H9 (cell line): ENCODE measurements around the gene ZKSCAN7. TPM values are rescaled to one million over a fixed set of nuclear protein-coding genes. Genes with fewer than 3 reads are reported as not detected.

ENCODE experiments used
- DNase-seq: peaks from one replicate; pipeline ENCODE4 v3.0.0-alpha.2; 2017
- H2AFZ ChIP-seq: one replicate; pipeline ENCODE4 v1.6.1; 2013; ENCODE audit warnings: mild to moderate bottlenecking, low read length, control low read depth, moderate library complexity
- H2AK5ac ChIP-seq: 2 replicates; pipeline ENCODE4 v1.6.1; 2013; ENCODE audit warnings: low read length, control low read depth, mixed read lengths; ENCODE audit not compliant: insufficient read length
- H2BK120ac ChIP-seq: one replicate; pipeline ENCODE4 v1.6.1; 2013; ENCODE audit warnings: low read depth, mild to moderate bottlenecking, low read length, control low read depth, inconsistent platforms; ENCODE audit not compliant: poor library complexity, severe bottlenecking
- H2BK12ac ChIP-seq: 2 replicates; pipeline ENCODE4 v1.6.1; 2013; ENCODE audit warnings: low read length, control low read depth, mixed read lengths, low read depth; ENCODE audit not compliant: insufficient read length
- H2BK15ac ChIP-seq: 2 replicates; pipeline ENCODE4 v1.6.1; 2013; ENCODE audit warnings: low read depth, low read length, control low read depth
- H2BK20ac ChIP-seq: one replicate; pipeline ENCODE4 v1.6.1; 2013; ENCODE audit warnings: low read depth, mild to moderate bottlenecking, low read length, control low read depth, inconsistent platforms; ENCODE audit not compliant: poor library complexity, severe bottlenecking
- H2BK5ac ChIP-seq: 2 replicates; pipeline ENCODE4 v1.6.1; 2013; ENCODE audit warnings: low read length, control low read depth, mixed read lengths; ENCODE audit not compliant: insufficient read length
- H3K14ac ChIP-seq: 2 replicates; pipeline ENCODE4 v1.6.1; 2013; ENCODE audit warnings: low read length, control low read depth; ENCODE audit not compliant: insufficient read depth
- H3K18ac ChIP-seq: 2 replicates; pipeline ENCODE4 v1.6.1; 2013; ENCODE audit warnings: low read depth, mild to moderate bottlenecking, mixed read lengths, low read length, control low read depth; ENCODE audit not compliant: insufficient read length
- H3K23ac ChIP-seq: 2 replicates; pipeline ENCODE4 v1.6.1; 2013; ENCODE audit warnings: low read length, control low read depth, mixed read lengths, low read depth; ENCODE audit not compliant: insufficient read length
- H3K23me2 ChIP-seq: 2 replicates; pipeline ENCODE4 v1.6.1; 2013; ENCODE audit warnings: low read depth, mild to moderate bottlenecking, mixed read lengths, low read length, control low read depth; ENCODE audit not compliant: insufficient read length, poor library complexity, severe bottlenecking
- H3K27ac ChIP-seq: 2 replicates; pipeline ENCODE4 v1.5.1; 2013; ENCODE audit warnings: low read length, control low read depth, mixed read lengths, low read depth; ENCODE audit not compliant: insufficient read length
- H3K27me3 ChIP-seq: 2 replicates; pipeline ENCODE4 v1.6.1; 2013; ENCODE audit warnings: low read length, control low read depth, inconsistent platforms; ENCODE audit not compliant: insufficient read depth
- H3K4ac ChIP-seq: 2 replicates; pipeline ENCODE4 v1.6.1; 2013; ENCODE audit warnings: low read depth, mild to moderate bottlenecking, control low read depth, inconsistent platforms, low read length, moderate library complexity
- H3K4me1 ChIP-seq: 2 replicates; pipeline ENCODE4 v1.6.1; 2013; ENCODE audit warnings: low read length, control low read depth, inconsistent platforms; ENCODE audit not compliant: insufficient read depth
- H3K4me2 ChIP-seq: 2 replicates; pipeline ENCODE4 v1.6.1; 2013; ENCODE audit warnings: low read length, control low read depth, mixed read lengths; ENCODE audit not compliant: insufficient read length, insufficient read depth
- H3K56ac ChIP-seq: 2 replicates; pipeline ENCODE4 v1.6.1; 2013; ENCODE audit warnings: low read depth, mild to moderate bottlenecking, mixed read lengths, low read length, control low read depth; ENCODE audit not compliant: insufficient read length
- H3K79me1 ChIP-seq: 2 replicates; pipeline ENCODE4 v1.6.1; 2013; ENCODE audit warnings: low read depth, mild to moderate bottlenecking, moderate library complexity, low read length, control low read depth, inconsistent platforms; ENCODE audit not compliant: insufficient read depth, poor library complexity, severe bottlenecking
- H3K79me2 ChIP-seq: 2 replicates; pipeline ENCODE4 v1.6.1; 2013; ENCODE audit warnings: low read length, control low read depth, inconsistent platforms; ENCODE audit not compliant: insufficient read depth
- H3K9ac ChIP-seq: 2 replicates; pipeline ENCODE4 v1.6.1; 2013; ENCODE audit warnings: low read length, control low read depth, mixed read lengths; ENCODE audit not compliant: insufficient read length; ENCODE audit errors: extremely low read depth
- H3K9me3 ChIP-seq: one replicate; pipeline ENCODE4 v1.6.1; 2013; ENCODE audit warnings: low read depth, low read length, inconsistent platforms; ENCODE audit not compliant: control insufficient read depth
- H3T11ph ChIP-seq: one replicate; pipeline ENCODE4 v1.6.1; 2013; ENCODE audit warnings: mild to moderate bottlenecking, low read length, control low read depth, inconsistent platforms
- H4K20me1 ChIP-seq: one replicate; pipeline ENCODE4 v1.6.1; 2013; ENCODE audit not compliant: control insufficient read depth, insufficient read length, insufficient read depth
- H4K5ac ChIP-seq: 2 replicates; pipeline ENCODE4 v1.6.1; 2013; ENCODE audit warnings: low read depth, mild to moderate bottlenecking, mixed read lengths, low read length, control low read depth; ENCODE audit not compliant: insufficient read length
- H4K8ac ChIP-seq: replicated peaks from 2 replicates; pipeline ENCODE4 v1.6.1; 2013; ENCODE audit warnings: low read length, control low read depth, mixed read lengths, low read depth; ENCODE audit not compliant: insufficient read length
- H4K91ac ChIP-seq: 2 replicates; pipeline ENCODE4 v1.6.1; 2013; ENCODE audit warnings: low read depth, mild to moderate bottlenecking, moderate library complexity, mixed read lengths, low read length, control low read depth; ENCODE audit not compliant: insufficient read length
- H3K27ac Mint-ChIP-seq, 3 experiments: 2 replicates in 2 of 3; 3 replicates in 1 of 3; pipeline ENCODE4 v1.8.0; 2020 to 2021; ENCODE audit warnings: mixed read lengths in 3 of 3, mild to moderate bottlenecking in 1 of 3, moderate library complexity in 1 of 3
- H3K27me3 Mint-ChIP-seq: 2 replicates; pipeline ENCODE4 v1.8.0; 2021; ENCODE audit warnings: low read depth, mild to moderate bottlenecking, moderate library complexity, mixed read lengths
- H3K36me3 Mint-ChIP-seq, 3 experiments: 2 replicates in 2 of 3; 3 replicates in 1 of 3; pipeline ENCODE4 v1.8.0; 2020 to 2021; ENCODE audit warnings: low read depth in 3 of 3, mixed read lengths in 3 of 3; ENCODE audit not compliant: insufficient read depth in 1 of 3
- H3K4me1 Mint-ChIP-seq, 2 experiments: 2 replicates each; pipeline ENCODE4 v1.8.0; 2020; ENCODE audit warnings: mixed read lengths in 2 of 2
- H3K4me3 Mint-ChIP-seq, 2 experiments: 2 replicates in 1 of 2; 3 replicates in 1 of 2; pipeline ENCODE4 v1.8.0; 2020 to 2021; ENCODE audit warnings: mild to moderate bottlenecking in 2 of 2, mixed read lengths in 2 of 2, moderate library complexity in 1 of 2
- H3K9me3 Mint-ChIP-seq, 2 experiments: 2 replicates in 1 of 2; 3 replicates in 1 of 2; pipeline ENCODE4 v1.8.0; 2020; ENCODE audit warnings: mild to moderate bottlenecking in 2 of 2, mixed read lengths in 2 of 2, moderate library complexity in 1 of 2
- WGBS: extraction: QIAGEN DNeasy Blood & Tissue Kit; methylation state at CpG from one replicate; pipeline ENCODE4 v1.1.7; 2013; ENCODE audit warnings: missing lambda C conversion rate, low lambda C conversion rate, mixed read lengths; ENCODE audit not compliant: insufficient read length; ENCODE audit errors: extremely low coverage; 5-methylcytosine and 5-hydroxymethylcytosine counted together
- total RNA-seq: library from RNA; stranded (reverse); gene quantifications from 2 replicates; pipeline ENCODE4 v1.2.1, GENCODE V29; 2021
- TF ChIP-seq, protein P1 (sequence below): fragments of 200-600 bp; sonication (generic); conservative IDR thresholded peaks from 3 replicates; pipeline ENCODE4 v1.8.0; 2021; ENCODE audit warnings: antibody characterized with exemption, mild to moderate bottlenecking

Gene ZKSCAN7
- total RNA-seq, 1 experiment from 2014 or later = 8.7 TPM

DNA sequence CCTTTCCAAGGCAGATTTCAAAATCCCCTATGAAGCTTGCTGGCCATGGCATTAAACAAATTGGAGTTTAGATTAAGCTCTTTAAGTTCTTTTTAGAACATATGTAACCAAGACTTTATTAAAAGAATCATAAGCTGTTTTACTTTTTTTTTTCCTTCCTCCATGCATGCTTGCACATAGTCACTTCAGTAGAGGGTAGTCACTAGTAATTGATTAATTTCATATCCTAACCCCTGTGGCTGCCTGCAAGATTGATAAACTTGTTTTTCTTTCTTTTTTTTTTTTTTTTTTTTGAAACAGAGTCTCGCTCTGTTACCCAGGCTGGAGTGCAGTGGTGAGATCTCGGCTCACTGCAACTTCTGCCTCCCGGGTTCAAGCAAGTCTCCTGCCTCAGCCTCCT is 33.3 kb upstream of the ZKSCAN7 start:
- H2BK5ac ChIP-seq = no peak overlapping the region
- no peak overlapping the region for H3K14ac ChIP-seq
- H3K27ac ChIP-seq = no peak overlapping the region
- H2BK12ac ChIP-seq = no peak overlapping the region
- H4K5ac ChIP-seq = no peak overlapping the region
- no peaks in the 10 kb centered on the region for H3K23me2 ChIP-seq
- no peaks in the 10 kb centered on the region; the same call in 1 of the 2 replicates for H3K4me1 ChIP-seq
- H3K27me3 ChIP-seq = no peaks in the 10 kb centered on the region
- no peak overlapping the region for H3K4ac ChIP-seq
- no peak overlapping the region for H3K56ac ChIP-seq
- no peak overlapping the region for H3K9ac ChIP-seq
- H3T11ph ChIP-seq = no peak overlapping the region
- H3K79me2 ChIP-seq = no peaks in the 10 kb centered on the region
- H3K9me3 Mint-ChIP-seq = no peaks in the 10 kb centered on the region
- peaks cover 9 to 10% of the 10 kb centered on the region in 2 experiments for H3K4me1 Mint-ChIP-seq
- H2AFZ ChIP-seq = no peak overlapping the region
- no peak overlapping the region for H4K8ac ChIP-seq
- H3K79me1 ChIP-seq = no peaks in the 10 kb centered on the region
- H4K91ac ChIP-seq = no peak overlapping the region
- no peaks in the 10 kb centered on the region for H3K9me3 ChIP-seq
- H4K20me1 ChIP-seq = peaks cover 3% of the 10 kb centered on the region
- H3K18ac ChIP-seq = no peak overlapping the region
- H3K4me3 Mint-ChIP-seq = no peak overlapping the region
- no peaks in the 10 kb centered on the region for H3K36me3 Mint-ChIP-seq
- no peak overlapping the region for H2BK20ac ChIP-seq
- DNase-seq = no peak
- H3K27me3 Mint-ChIP-seq = peaks cover 9% of the 10 kb centered on the region
- no CpG with 5 or more reads among the region's 3 CpGs for WGBS
- TF ChIP-seq, protein P1, sequence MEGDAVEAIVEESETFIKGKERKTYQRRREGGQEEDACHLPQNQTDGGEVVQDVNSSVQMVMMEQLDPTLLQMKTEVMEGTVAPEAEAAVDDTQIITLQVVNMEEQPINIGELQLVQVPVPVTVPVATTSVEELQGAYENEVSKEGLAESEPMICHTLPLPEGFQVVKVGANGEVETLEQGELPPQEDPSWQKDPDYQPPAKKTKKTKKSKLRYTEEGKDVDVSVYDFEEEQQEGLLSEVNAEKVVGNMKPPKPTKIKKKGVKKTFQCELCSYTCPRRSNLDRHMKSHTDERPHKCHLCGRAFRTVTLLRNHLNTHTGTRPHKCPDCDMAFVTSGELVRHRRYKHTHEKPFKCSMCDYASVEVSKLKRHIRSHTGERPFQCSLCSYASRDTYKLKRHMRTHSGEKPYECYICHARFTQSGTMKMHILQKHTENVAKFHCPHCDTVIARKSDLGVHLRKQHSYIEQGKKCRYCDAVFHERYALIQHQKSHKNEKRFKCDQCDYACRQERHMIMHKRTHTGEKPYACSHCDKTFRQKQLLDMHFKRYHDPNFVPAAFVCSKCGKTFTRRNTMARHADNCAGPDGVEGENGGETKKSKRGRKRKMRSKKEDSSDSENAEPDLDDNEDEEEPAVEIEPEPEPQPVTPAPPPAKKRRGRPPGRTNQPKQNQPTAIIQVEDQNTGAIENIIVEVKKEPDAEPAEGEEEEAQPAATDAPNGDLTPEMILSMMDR = no peak
- no peak overlapping the region for H2AK5ac ChIP-seq
- H3K4me2 ChIP-seq = no peak overlapping the region
- no peak overlapping the region for H2BK15ac ChIP-seq
- no peak overlapping the region for H2BK120ac ChIP-seq
- no peak overlapping the region for H3K27ac Mint-ChIP-seq
- no peak overlapping the region for H3K23ac ChIP-seq
